ENCODE measurements around the gene ADCY5.
A peak's percentile ranks its signal among the peaks of the same experiment; 100 is the strongest.

ADCY5 gene

GRCh38 chr3:123296261-123296660 is 152.6 kb downstream of the ADCY5 start:
- no peak for DNase-seq

- DNase-seq = no peak
These were observed 153.0 kb downstream of the ADCY5 start for GRCh38 chr3:123295901-123296250.

GRCh38 chr3:123295171-123295900 is 153.6 kb downstream of the ADCY5 start:
- DNase-seq = no peak

- no peak for DNase-seq
These were observed 154.5 kb downstream of the ADCY5 start for GRCh38 chr3:123294296-123294938.

- no peak for DNase-seq
These were observed 156.3 kb downstream of the ADCY5 start for GRCh38 chr3:123292321-123293310.

GRCh38 chr3:123291404-123291803 is 157.5 kb downstream of the ADCY5 start:
- no peak for DNase-seq

- no peak for DNase-seq
These were observed 157.9 kb downstream of the ADCY5 start for GRCh38 chr3:123290962-123291361.

GRCh38 chr3:123290107-123290930 is 158.6 kb downstream of the ADCY5 start:
- no peak for DNase-seq

- no peak for DNase-seq
These were observed 159.3 kb downstream of the ADCY5 start for GRCh38 chr3:123289391-123290106.

- no peak for DNase-seq
These were observed 161.0 kb downstream of the ADCY5 start for GRCh38 chr3:123287962-123288302.

GRCh38 chr3:123287051-123287961 is 161.6 kb downstream of the ADCY5 start:
- DNase-seq = no peak

GRCh38 chr3:123286308-123287023 is 162.4 kb downstream of the ADCY5 start:
- peak; percentile 49 for DNase-seq

- no peak for DNase-seq
These were observed 163.0 kb downstream of the ADCY5 start for GRCh38 chr3:123285931-123286307.

GRCh38 chr3:123285479-123285878 is 163.4 kb downstream of the ADCY5 start:
- DNase-seq = no peak

- DNase-seq = no peak
These were observed 163.8 kb downstream of the ADCY5 start for GRCh38 chr3:123285066-123285465.

- no peak for DNase-seq
These were observed 164.4 kb downstream of the ADCY5 start for GRCh38 chr3:123284399-123285010.

- no peak for DNase-seq
These were observed 165.1 kb downstream of the ADCY5 start for GRCh38 chr3:123283657-123284398.

GRCh38 chr3:123283074-123283473 is 165.8 kb downstream of the ADCY5 start:
- no peak for DNase-seq

- DNase-seq = no peak
These were observed 166.4 kb downstream of the ADCY5 start for GRCh38 chr3:123282461-123282860.

Data from amniotic stem cell (primary cell).